K562 (cell line): ENCODE results near the gene RABL6. TPM values are rescaled to one million over a fixed set of nuclear protein-coding genes. Genes with fewer than 3 reads are reported as not detected.

ENCODE experiments used
- ARNT ChIP-seq, 2 experiments: fragments of 450-650 bp; IDR thresholded peaks; 2 replicates each; pipeline ENCODE4 v1.6.1; 2016; ENCODE audit warnings: mild to moderate bottlenecking in 1 of 2
- CC2D1A ChIP-seq: fragments of 450-650 bp; IDR thresholded peaks from 2 replicates; pipeline ENCODE4 v1.6.1; 2017; ENCODE audit warnings: mild to moderate bottlenecking
- CTBP1 ChIP-seq: fragments of 450-650 bp; IDR thresholded peaks from 2 replicates; pipeline ENCODE4 v1.6.1; 2016; ENCODE audit warnings: borderline replicate concordance
- FOXK2 ChIP-seq, 2 experiments: fragments of 450-650 bp; IDR thresholded peaks in 1 of 2; conservative IDR thresholded peaks in 1 of 2; 2 replicates each; pipeline ENCODE4 v1.6.1; 2016; ENCODE audit warnings: low read depth in 2 of 2, mild to moderate bottlenecking in 1 of 2
- L3MBTL2 ChIP-seq: fragments of 450-650 bp; IDR thresholded peaks from 2 replicates; pipeline ENCODE4 v1.6.1; 2016; ENCODE audit warnings: mild to moderate bottlenecking, moderate library complexity
- MXI1 ChIP-seq: IDR thresholded peaks from 2 replicates; pipeline ENCODE4 v1.6.1; 2011; ENCODE audit warnings: low read depth, mild to moderate bottlenecking, improper control_type of control experiment, low read length
- RBBP5 ChIP-seq: fragments of 200-600 bp; sonication (generic); IDR thresholded peaks from 2 replicates; pipeline ENCODE4 v1.6.1; 2012; ENCODE audit warnings: borderline replicate concordance, mild to moderate bottlenecking, low read length, control low read depth, inconsistent platforms; ENCODE audit not compliant: insufficient read depth, poor library complexity, severe bottlenecking
- SNRNP70 ChIP-seq: fragments of 200-400 bp; formaldehyde crosslinking; optimal IDR thresholded peaks from 2 replicates; pipeline ENCODE3; 2017; ENCODE audit warnings: low read depth, low read length
- SP1 ChIP-seq: sonication (generic); formaldehyde crosslinking; IDR thresholded peaks from 2 replicates; pipeline ENCODE4 v1.8.1; 2022; ENCODE audit warnings: mild to moderate bottlenecking, missing genetic modification reagents
- TEAD2 ChIP-seq: fragments of 450-650 bp; IDR thresholded peaks from 2 replicates; pipeline ENCODE4 v1.6.1; 2016; ENCODE audit warnings: missing genetic modification characterization, control low read depth, missing compliant biosample characterization
- XRCC5 ChIP-seq: fragments of 200-400 bp; formaldehyde crosslinking; IDR thresholded peaks from 2 replicates; pipeline ENCODE4 v1.6.1; 2017; ENCODE audit warnings: low read depth, mild to moderate bottlenecking, low read length
- ZNF354B ChIP-seq: fragments of 250-450 bp; sonication (Bioruptor Pico); IDR thresholded peaks from 2 replicates; pipeline ENCODE4 v1.4.0; 2020
- polyA plus RNA-seq, 8 experiments: library from polyadenylated mRNA; depleted of rRNA in 4 of 8; stranded (reverse) in 5 of 8; unstranded in 3 of 8; fragments of >200 nt; fragmentation: Nextera tagmentation in 2 of 8; fragmentation: Illumina TruSeq in 1 of 8; extraction: Ambion mirVana in 2 of 8; extraction: Trizol in 1 of 8; gene quantifications; 2 replicates each; pipeline versions ENCODE4 v1.2.1 to v1.2.3, GENCODE V29; 2011 to 2014; ENCODE audit warnings: inconsistent platforms in 1 of 8, missing spikeins in 1 of 8
- total RNA-seq, 7 experiments: library from RNA; depleted of rRNA in 6 of 7; stranded (reverse); fragments of >200 nt in 6 of 7; fragmentation: Illumina TruSeq in 2 of 7; extraction: Trizol in 2 of 7; gene quantifications; 2 replicates each; pipeline versions ENCODE4 v1.2.1 to v1.2.3, GENCODE V29; 2011 to 2021; ENCODE audit warnings: low replicate concordance in 1 of 7
- TF ChIP-seq, protein P1 (sequence below): fragments of 450-650 bp; IDR thresholded peaks from 2 replicates; pipeline ENCODE4 v1.6.1; 2016; ENCODE audit warnings: missing biosample characterization, missing genetic modification characterization
- TF ChIP-seq, protein P2 (sequence below): sonication (generic); formaldehyde crosslinking; IDR thresholded peaks from 2 replicates; pipeline ENCODE4 v1.5.0; 2020; ENCODE audit warnings: missing genetic modification reagents
- TF ChIP-seq, protein P3 (sequence below): fragments of 250-450 bp; sonication (Bioruptor Pico); IDR thresholded peaks from 2 replicates; pipeline ENCODE4 v1.5.0; 2021
- TF ChIP-seq, protein P4 (sequence below): sonication (generic); formaldehyde crosslinking; IDR thresholded peaks from 2 replicates; pipeline ENCODE4 v1.9.0; 2022; ENCODE audit warnings: mild to moderate bottlenecking, missing genetic modification reagents
- TF ChIP-seq, protein P5 (sequence below): sonication (generic); formaldehyde crosslinking; IDR thresholded peaks from 2 replicates; pipeline ENCODE4 v1.9.0; 2022; ENCODE audit warnings: mild to moderate bottlenecking, missing genetic modification reagents
- TF ChIP-seq, protein P6 (sequence below): fragments of 450-650 bp; IDR thresholded peaks from 2 replicates; pipeline ENCODE4 v1.6.1; 2016; ENCODE audit warnings: borderline replicate concordance
- TF ChIP-seq, protein P7 (sequence below): sonication (generic); formaldehyde crosslinking; IDR thresholded peaks from 2 replicates; pipeline ENCODE4 v1.8.0; 2022; ENCODE audit warnings: mild to moderate bottlenecking, missing genetic modification reagents

RABL6 gene
- total and polyA plus RNA-seq, 9 of the 15 experiments (the other 6 are each of a cell fraction or from before 2014, with no cell fraction given), result 5.6 to 181 (median 84.5) TPM

DNA sequence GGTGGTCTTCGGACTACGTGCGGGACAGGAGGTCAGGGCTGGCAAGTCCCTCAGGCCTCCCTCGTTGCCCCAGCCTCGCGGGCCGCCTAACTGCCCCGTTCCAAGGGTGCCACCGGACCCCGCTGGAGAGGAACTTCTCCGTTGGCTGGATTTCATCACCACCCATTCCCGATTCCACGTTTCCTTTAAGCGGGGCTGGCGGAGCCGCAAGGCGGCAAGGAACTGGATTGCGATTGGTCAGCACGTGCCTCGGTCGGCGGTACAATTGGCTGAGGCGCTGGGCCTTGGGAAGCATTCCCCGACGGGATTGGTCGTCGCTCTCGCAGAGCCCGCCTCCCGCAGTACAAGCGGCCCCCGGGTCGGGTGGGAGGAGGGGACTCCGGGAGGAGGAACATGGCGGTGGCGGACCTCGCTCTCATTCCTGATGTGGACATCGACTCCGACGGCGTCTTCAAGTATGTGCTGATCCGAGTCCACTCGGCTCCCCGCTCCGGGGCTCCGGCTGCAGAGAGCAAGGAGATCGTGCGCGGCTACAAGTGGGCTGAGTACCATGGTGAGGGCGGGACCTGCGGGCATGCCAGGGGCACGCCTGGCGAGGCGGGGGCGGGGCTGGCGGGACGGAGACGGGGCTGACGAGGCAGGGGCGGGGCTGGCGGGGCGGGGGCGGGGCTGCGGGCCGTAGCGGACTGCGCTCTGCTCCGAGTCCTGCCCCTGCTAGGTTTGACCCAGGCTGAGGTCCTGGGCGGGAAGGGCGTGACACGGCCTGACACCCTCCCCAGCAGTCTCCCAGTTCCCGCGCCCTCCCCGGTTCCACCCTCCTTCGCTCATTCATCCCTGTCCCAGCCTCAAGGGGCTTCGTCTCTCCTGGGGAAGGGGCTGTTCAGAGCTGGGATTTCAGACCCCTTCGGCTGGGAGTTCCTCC, 41.6 kb downstream of the RABL6 start, which contains the start of gene PHPT1 (continued):
- TF ChIP-seq, protein P1, sequence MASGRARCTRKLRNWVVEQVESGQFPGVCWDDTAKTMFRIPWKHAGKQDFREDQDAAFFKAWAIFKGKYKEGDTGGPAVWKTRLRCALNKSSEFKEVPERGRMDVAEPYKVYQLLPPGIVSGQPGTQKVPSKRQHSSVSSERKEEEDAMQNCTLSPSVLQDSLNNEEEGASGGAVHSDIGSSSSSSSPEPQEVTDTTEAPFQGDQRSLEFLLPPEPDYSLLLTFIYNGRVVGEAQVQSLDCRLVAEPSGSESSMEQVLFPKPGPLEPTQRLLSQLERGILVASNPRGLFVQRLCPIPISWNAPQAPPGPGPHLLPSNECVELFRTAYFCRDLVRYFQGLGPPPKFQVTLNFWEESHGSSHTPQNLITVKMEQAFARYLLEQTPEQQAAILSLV (tag), result peak; percentile 74
- TF ChIP-seq ARNT (IDR thresholded peaks at IDR 0.05) (no peak), MXI1 (0 out of 2 replicates have a peak, but pooled peaks have one; percentile 56), FOXK2 (conservative IDR thresholded peaks at IDR 0.05 in 1 of 2, IDR thresholded peaks at IDR 0.05 in 1 of 2; ENCODE audit: low read depth in 2 of 2) (peak; percentile 47 to 68; a peak in 2 of 4 replicates), SP1 (peak; percentile 87), RBBP5 (peak; percentile 35), SNRNP70 (no peak), ZNF354B (CRISPR knock-in tag) (no peak), CC2D1A (no peak), XRCC5 (peak; percentile 55; the same call in 1 of the 2 replicates), L3MBTL2 (peak; percentile 59), TEAD2 (no peak), CTBP1 (peak; percentile 84)
- TF ChIP-seq, protein P2, sequence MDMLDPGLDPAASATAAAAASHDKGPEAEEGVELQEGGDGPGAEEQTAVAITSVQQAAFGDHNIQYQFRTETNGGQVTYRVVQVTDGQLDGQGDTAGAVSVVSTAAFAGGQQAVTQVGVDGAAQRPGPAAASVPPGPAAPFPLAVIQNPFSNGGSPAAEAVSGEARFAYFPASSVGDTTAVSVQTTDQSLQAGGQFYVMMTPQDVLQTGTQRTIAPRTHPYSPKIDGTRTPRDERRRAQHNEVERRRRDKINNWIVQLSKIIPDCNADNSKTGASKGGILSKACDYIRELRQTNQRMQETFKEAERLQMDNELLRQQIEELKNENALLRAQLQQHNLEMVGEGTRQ (CRISPR knock-in tag), result peak; percentile 69
- TF ChIP-seq, protein P3, sequence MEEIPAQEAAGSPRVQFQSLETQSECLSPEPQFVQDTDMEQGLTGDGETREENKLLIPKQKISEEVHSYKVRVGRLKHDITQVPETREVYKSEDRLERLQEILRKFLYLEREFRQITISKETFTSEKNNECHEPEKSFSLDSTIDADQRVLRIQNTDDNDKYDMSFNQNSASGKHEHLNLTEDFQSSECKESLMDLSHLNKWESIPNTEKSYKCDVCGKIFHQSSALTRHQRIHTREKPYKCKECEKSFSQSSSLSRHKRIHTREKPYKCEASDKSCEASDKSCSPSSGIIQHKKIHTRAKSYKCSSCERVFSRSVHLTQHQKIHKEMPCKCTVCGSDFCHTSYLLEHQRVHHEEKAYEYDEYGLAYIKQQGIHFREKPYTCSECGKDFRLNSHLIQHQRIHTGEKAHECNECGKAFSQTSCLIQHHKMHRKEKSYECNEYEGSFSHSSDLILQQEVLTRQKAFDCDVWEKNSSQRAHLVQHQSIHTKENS (CRISPR knock-in tag), result no peak
- TF ChIP-seq, protein P4, sequence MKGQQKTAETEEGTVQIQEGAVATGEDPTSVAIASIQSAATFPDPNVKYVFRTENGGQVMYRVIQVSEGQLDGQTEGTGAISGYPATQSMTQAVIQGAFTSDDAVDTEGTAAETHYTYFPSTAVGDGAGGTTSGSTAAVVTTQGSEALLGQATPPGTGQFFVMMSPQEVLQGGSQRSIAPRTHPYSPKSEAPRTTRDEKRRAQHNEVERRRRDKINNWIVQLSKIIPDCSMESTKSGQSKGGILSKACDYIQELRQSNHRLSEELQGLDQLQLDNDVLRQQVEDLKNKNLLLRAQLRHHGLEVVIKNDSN (CRISPR knock-in tag), result peak; percentile 89
- TF ChIP-seq, protein P5, sequence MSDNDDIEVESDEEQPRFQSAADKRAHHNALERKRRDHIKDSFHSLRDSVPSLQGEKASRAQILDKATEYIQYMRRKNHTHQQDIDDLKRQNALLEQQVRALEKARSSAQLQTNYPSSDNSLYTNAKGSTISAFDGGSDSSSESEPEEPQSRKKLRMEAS (CRISPR knock-in tag), result peak; percentile 84
- TF ChIP-seq, protein P6, sequence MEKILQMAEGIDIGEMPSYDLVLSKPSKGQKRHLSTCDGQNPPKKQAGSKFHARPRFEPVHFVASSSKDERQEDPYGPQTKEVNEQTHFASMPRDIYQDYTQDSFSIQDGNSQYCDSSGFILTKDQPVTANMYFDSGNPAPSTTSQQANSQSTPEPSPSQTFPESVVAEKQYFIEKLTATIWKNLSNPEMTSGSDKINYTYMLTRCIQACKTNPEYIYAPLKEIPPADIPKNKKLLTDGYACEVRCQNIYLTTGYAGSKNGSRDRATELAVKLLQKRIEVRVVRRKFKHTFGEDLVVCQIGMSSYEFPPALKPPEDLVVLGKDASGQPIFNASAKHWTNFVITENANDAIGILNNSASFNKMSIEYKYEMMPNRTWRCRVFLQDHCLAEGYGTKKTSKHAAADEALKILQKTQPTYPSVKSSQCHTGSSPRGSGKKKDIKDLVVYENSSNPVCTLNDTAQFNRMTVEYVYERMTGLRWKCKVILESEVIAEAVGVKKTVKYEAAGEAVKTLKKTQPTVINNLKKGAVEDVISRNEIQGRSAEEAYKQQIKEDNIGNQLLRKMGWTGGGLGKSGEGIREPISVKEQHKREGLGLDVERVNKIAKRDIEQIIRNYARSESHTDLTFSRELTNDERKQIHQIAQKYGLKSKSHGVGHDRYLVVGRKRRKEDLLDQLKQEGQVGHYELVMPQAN, result peak; percentile 69; the same call in 1 of the 2 replicates
- TF ChIP-seq, protein P7, sequence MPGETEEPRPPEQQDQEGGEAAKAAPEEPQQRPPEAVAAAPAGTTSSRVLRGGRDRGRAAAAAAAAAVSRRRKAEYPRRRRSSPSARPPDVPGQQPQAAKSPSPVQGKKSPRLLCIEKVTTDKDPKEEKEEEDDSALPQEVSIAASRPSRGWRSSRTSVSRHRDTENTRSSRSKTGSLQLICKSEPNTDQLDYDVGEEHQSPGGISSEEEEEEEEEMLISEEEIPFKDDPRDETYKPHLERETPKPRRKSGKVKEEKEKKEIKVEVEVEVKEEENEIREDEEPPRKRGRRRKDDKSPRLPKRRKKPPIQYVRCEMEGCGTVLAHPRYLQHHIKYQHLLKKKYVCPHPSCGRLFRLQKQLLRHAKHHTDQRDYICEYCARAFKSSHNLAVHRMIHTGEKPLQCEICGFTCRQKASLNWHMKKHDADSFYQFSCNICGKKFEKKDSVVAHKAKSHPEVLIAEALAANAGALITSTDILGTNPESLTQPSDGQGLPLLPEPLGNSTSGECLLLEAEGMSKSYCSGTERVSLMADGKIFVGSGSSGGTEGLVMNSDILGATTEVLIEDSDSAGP (CRISPR knock-in tag), result peak; percentile 95
